A549 treated with RU486 at 1 μM for 4 hours (cell line): ENCODE data around the gene C4A. TPM values are rescaled to one million over a fixed set of nuclear protein-coding genes. Genes with fewer than 3 reads are reported as not detected.

ENCODE experiments used
- total RNA-seq: library from RNA; stranded (reverse); fragments of 200-300 nt; extraction: Qiagen RNA extraction; gene quantifications from 5 replicates; pipeline ENCODE4 v1.2.3, GENCODE V29; 2022; ENCODE audit warnings: low read depth

Gene C4A
- 0.50 to 1.7 TPM (median 0.99 TPM) in 5 replicates for total RNA-seq

GRCh38 chr6:31981744-31982143, at the start of gene C4A:
Gene C4A, plus strand, starts transcription at chr6:31982057. Its CDS starts 51 bp downstream, at chr6:31982108.

GRCh38 chr6:31945507-31946369, 36.1 kb upstream of the C4A start, which contains the start of gene CFB:
Gene CFB, plus strand, starts transcription at chr6:31946095. Its CDS starts 127 bp downstream, at chr6:31946222.

GRCh38 chr6:31958741-31959739, 22.8 kb upstream of the C4A start, which contains the start of the genes NELFE and SKIC2:
Gene NELFE, minus strand, starts transcription at chr6:31958971. Its CDS starts 525 bp downstream, at chr6:31958446.
Gene SKIC2, plus strand, starts transcription at chr6:31959175. Its CDS starts 18 bp downstream, at chr6:31959193.

DNA sequence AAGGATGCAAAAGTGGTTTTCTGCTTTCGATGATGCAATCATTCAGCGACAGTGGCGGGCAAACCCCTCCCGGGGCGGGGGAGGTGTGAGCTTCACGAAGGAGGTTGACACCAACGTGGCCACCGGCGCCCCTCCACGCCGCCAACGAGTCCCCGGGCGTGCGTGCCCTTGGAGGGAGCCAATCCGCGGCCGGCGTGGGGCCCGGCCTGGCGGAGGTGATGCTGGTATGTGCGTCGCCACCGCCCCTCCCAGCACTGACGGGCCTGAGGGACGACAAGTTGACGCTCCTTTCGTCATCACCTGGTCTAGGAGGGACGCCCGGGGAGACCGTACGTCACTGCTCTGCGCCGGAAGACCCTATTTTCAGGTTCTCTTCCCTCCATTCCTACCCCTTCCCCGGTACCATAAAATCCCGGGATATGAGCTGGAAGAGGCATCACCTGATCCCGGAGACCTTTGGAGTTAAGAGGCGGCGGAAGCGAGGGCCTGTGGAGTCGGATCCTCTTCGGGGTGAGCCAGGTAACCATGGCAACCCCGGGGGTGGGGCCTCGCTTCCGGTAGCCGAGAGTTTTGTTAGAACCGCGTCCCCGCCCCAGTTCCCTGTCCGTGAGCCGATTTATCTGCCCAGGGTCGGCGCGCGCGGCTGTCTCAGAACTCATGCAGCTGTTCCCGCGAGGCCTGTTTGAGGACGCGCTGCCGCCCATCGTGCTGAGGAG, 9.7 kb upstream of the C4A start, which contains the start of gene DXO:
Gene DXO (minus strand): TSS at position 146 of the 716 bp plus-strand sequence. CDS start 463 bp downstream, outside the sequence.

DNA sequence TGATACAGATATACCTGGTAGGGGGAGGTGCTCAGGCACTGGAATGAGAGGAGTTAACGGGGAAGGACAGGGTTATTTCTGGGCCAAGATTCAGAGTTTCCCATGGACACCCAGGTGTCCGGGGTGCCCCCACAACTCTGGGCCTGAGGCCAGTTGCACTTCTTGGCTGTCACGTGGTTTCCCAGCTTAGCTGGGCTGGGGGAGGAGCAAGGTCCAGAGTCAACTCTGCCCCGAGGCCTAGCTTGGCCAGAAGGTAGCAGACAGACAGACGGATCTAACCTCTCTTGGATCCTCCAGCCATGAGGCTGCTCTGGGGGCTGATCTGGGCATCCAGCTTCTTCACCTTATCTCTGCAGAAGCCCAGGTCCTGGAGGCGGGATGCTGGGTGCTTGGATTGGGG, 32.7 kb downstream of the C4A start, which contains the start of gene C4B:
Gene C4B (plus strand): TSS at position 249 of the 400 bp plus-strand sequence. CDS start 51 bp downstream, at position 300.

DNA sequence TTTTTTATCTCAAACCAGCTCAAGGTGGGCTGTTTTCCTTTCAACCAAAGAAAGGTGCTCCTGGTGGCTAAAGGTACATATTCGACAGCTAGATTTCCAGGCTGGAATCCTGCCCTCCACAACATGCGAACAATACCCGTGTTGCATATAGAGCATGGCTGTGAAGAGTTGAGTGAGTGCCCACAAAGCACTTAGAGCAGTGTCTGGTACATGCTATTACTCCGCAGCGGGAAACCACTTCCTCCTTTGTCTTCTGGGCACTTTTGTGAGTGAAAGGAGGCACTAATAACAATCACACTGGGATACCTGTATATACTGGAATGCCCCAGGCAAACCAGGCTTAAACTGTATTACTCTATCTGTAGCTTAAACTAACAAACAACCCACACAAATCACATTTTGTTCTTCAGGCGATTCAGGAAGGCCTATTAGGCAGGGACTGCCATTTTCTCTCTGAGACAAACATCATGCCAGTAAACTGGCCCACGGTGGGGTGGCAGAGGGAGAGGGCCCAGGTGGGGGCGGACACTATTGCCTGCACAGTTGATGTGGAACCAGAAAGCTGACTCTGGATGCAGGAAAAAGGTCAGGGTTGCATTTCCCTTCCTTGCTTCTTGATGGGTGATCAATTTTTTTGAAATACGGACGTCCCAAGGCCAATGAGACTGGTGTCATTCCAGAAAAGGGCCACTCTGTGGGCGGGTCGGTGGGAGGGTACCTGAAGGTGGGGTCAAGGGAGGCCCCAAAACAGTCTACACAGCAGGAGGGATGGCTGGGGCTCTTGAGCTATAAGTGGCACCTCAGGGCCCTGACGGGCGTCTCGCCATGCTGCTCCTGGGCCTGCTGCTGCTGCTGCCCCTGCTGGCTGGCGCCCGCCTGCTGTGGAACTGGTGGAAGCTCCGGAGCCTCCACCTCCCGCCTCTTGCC, 56.0 kb downstream of the C4A start, which contains the start of gene CYP21A2:
Gene CYP21A2 (plus strand): TSS at position 818 of the 927 bp plus-strand sequence. CDS start 8 bp downstream, at position 826.

Other genes with a start within 250 kb of the C4A start
- gene CLIC1, start 245.5 kb upstream of the C4A start, total RNA-seq: 476 to 542 TPM (median 495 TPM) in 5 replicates
- 10.2 to 14.3 TPM (median 13.0 TPM) in 5 replicates for gene MSH5, start 242.1 kb upstream of the C4A start, total RNA-seq
- 2.0 to 4.2 TPM (median 3.7 TPM) in 5 replicates for gene SAPCD1, start 219.4 kb upstream of the C4A start, total RNA-seq
- gene VWA7, start 204.7 kb upstream of the C4A start, total RNA-seq: 1.2 to 2.0 TPM (median 1.7 TPM) in 5 replicates
- 50.9 to 59.8 TPM (median 55.8 TPM) in 5 replicates for gene VARS1, start 186.3 kb upstream of the C4A start, total RNA-seq
- gene LSM2, start 175.1 kb upstream of the C4A start, total RNA-seq: 54.4 to 77.8 TPM (median 60.7 TPM) in 5 replicates
- gene HSPA1L, start 166.8 kb upstream of the C4A start, total RNA-seq: 1.2 to 1.5 TPM (median 1.2 TPM) in 5 replicates
- gene HSPA1A, start 166.5 kb upstream of the C4A start, total RNA-seq: 157 to 340 TPM (median 232 TPM) in 5 replicates
- gene HSPA1B, start 154.3 kb upstream of the C4A start, total RNA-seq: 120 to 260 TPM (median 177 TPM) in 5 replicates
- gene NEU1, start 119.2 kb upstream of the C4A start, total RNA-seq: 21.7 to 35.4 TPM (median 28.7 TPM) in 5 replicates
- 0.07 to 0.30 TPM in 2 of 5 replicates, not detected in the others for gene SLC44A4, start 103.1 kb upstream of the C4A start, total RNA-seq
- 22.5 to 32.0 TPM (median 30.5 TPM) in 5 replicates for gene EHMT2, start 84.4 kb upstream of the C4A start, total RNA-seq
- 3.1 to 4.9 TPM (median 4.2 TPM) in 5 replicates for gene ZBTB12, start 80.0 kb upstream of the C4A start, total RNA-seq
- gene C2, start 54.3 kb upstream of the C4A start, total RNA-seq: 0.15 to 0.45 TPM (median 0.35 TPM) in 5 replicates
- gene CFB, start 36.0 kb upstream of the C4A start, total RNA-seq: 2.0 to 3.3 TPM (median 2.9 TPM) in 5 replicates
- gene NELFE, start 23.1 kb upstream of the C4A start, total RNA-seq: 75.3 to 97.3 TPM (median 88.3 TPM) in 5 replicates
- 19.8 to 25.9 TPM (median 24.7 TPM) in 5 replicates for gene SKIC2, start 22.9 kb upstream of the C4A start, total RNA-seq
- gene DXO, start 9.9 kb upstream of the C4A start, total RNA-seq: 11.0 to 14.3 TPM (median 11.9 TPM) in 5 replicates
- gene C4B, start 32.7 kb downstream of the C4A start, total RNA-seq: 0.34 to 1.5 TPM (median 0.57 TPM) in 5 replicates
- gene CYP21A2, start 56.4 kb downstream of the C4A start, total RNA-seq: not detected in 5 replicates
- 0.54 to 0.95 TPM (median 0.63 TPM) in 5 replicates for gene TNXB, start 127.3 kb downstream of the C4A start, total RNA-seq
- gene ATF6B, start 146.2 kb downstream of the C4A start, total RNA-seq: 24.9 to 35.5 TPM (median 34.2 TPM) in 5 replicates
- 7.4 to 7.9 TPM (median 7.7 TPM) in 5 replicates for gene FKBPL, start 148.2 kb downstream of the C4A start, total RNA-seq
- gene PRRT1, start 169.9 kb downstream of the C4A start, total RNA-seq: 0.59 to 0.97 TPM (median 0.74 TPM) in 5 replicates
- 7.0 to 9.9 TPM (median 8.1 TPM) in 5 replicates for gene PPT2, start 172.1 kb downstream of the C4A start, total RNA-seq
- gene EGFL8, start 182.5 kb downstream of the C4A start, total RNA-seq: 0.95 to 2.5 TPM (median 2.2 TPM) in 5 replicates
- 31.2 to 41.0 TPM (median 38.4 TPM) in 5 replicates for gene AGPAT1, start 194.0 kb downstream of the C4A start, total RNA-seq
- gene RNF5, start 196.3 kb downstream of the C4A start, total RNA-seq: 33.1 to 49.3 TPM (median 47.7 TPM) in 5 replicates
- gene AGER, start 202.2 kb downstream of the C4A start, total RNA-seq: 1.4 to 1.9 TPM (median 1.7 TPM) in 5 replicates
- 13.3 to 19.7 TPM (median 17.1 TPM) in 5 replicates for gene PBX2, start 208.1 kb downstream of the C4A start, total RNA-seq
- gene GPSM3, start 210.6 kb downstream of the C4A start, total RNA-seq: 0.26 to 0.58 TPM (median 0.38 TPM) in 5 replicates
- gene NOTCH4, start 242.0 kb downstream of the C4A start, total RNA-seq: 0.22 to 0.73 TPM (median 0.46 TPM) in 5 replicates